Ramos (cell line): ENCODE results near the gene IFT52.
"Not testable (repeated sequence)": the region's sequence is repeated elsewhere in the genome, so short reads cannot be mapped to it uniquely, and the experiment has no call there.

Experiments
- in situ Hi-C: fragments of 300-500 bp; cut with MboI; formaldehyde crosslinking; loops from one replicate; pipeline ENCODE4 v1.14.3; 2022; ENCODE audit warnings: low sequenced_read_pairs; ENCODE audit not compliant: unreplicated experiment

The IFT52 gene

GRCh38 chr20:43607278-43607677 is 16.5 kb downstream of the IFT52 start:
- in situ Hi-C loops = not testable (repeated sequence)

DNA sequence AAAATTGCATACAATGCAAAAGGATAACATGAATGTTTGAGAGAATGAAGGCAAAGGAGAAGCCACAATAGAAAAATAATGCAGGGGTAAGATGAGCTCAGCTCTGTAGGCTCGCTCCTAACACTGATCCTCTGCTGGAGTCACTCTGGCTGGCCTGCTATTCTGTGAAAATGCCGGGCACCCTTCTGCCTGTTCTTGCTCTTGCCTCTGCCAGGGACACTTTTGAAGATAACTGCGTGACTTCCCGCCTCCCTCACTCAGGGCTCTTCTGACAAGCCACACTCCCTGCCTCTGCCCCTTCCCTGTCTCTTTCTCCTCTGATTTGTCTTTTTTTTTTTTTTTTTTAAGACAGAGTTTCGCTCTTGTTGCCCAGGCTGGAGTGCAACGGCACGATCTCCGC is 40.9 kb downstream of the IFT52 start:
- in situ Hi-C loops = no loop called here

DNA sequence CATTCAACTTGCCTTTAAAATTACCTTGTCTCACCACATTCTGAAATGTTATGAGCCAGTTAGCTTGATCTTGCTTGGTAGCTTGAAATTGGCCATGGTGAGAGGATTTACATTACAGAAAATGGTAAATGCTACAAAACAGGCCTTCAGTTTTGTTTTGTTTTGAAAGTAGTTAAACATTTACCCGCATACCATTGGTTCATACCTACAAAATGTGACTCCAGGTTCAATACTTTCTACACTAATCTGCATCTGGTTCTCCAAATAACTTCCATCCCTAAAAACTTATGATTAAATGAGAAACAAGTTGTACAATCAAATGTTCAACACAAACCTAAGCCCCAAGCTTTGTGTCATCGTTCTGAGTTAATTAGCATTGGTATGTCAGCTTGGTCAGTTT is 45.7 kb downstream of the IFT52 start:
- in situ Hi-C loops = no loop called here

DNA sequence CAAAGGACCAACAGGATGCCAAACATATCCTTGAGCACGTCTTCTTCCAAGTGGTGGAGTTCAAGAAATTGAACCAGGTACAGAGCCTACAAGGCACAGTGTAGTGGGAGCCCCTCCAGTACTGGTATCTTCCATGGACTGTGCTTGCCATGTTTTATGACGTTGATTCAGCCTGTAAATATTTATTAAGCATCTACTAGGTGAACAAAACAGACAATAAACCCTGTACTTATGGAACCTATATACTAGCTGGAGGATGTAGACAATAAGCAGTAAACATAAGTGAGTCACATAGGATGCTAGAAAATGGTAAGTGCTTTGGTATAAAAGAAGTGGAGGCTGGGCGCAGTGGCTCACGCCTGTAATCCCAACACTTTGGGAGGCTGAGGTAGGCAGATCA is 51.8 kb downstream of the IFT52 start:
- in situ Hi-C loops = no loop called here

DNA sequence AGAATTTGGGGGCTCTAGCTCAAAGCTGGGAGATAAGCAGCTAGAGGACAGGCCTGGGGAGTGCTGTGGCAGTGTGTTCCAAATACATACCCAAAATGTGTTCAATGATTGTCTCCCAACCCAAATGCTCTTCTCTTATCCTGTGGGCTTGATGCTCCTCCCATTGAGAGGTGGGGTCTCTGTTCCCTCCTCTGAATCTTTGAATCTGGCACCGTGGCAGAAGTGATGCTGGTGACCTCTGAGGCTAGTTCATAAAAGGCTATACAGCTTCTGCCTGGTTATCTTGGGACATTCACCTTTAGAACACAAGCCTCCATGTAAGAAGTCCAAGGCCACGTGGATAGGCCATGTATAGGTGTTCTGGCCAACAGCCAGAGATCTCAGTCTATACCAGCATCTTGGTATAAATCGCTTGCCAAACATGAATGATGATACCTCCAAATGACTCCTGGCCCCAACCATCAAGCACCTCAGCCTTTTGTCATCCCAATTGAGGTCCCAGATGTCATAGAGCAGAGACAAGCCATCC is 60.3 kb downstream of the IFT52 start:
- in situ Hi-C loops = no loop called here

DNA sequence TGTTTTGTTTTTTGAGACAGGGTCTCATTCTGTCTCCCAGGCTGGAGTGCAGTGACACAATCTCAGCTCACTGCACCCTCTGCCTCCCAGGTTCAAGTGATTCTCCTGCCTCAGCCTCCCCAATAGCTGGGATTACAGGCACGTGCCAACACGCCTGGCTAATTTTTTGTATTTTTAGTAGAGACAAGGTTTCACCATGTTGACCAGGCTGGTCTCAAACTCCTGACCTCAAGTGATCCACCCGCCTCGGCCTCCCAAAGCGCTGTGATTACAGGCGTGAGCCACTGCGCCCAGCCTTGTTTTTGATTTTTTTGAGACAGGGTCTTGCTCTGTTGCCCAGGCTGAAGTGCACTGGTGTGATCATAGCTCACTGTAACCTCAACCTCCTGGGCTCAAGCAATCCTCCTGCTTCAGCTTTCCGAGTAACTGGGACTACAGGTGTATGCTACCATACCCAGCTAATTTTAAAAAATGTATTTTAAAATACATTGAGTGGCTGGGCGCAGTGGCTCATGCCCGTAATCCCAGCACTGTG is 61.0 kb downstream of the IFT52 start:
- in situ Hi-C loops = not testable (repeated sequence)

- in situ Hi-C loops = no loop called here
Measured at GRCh38 chr20:43653966-43654365, 63.2 kb downstream of the IFT52 start.

DNA sequence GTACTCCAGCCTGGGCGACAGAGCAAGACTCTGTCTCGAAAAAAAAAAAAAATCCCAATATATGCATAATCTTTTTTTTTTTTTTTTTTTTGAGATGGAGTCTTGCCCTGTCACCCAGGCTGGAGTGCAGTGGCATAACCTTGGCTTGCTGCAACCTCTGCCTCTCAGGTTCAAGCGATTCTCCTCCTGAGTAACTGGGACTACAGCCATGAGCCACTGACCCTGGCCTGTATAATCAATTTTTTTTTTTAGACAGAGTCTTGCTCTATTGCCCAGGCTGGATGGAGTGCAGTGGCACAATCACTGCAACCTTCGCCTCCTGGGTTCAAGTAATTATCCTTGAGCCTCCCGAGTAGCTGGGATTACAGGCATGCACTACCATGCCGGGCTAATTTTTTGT is 64.4 kb downstream of the IFT52 start:
- in situ Hi-C loops = not testable (repeated sequence)

- in situ Hi-C loops = no loop called here
Measured at GRCh38 chr20:43655937-43656336, 65.2 kb downstream of the IFT52 start.

- in situ Hi-C loops = no loop called here
Measured at GRCh38 chr20:43658069-43658722, 67.5 kb downstream of the IFT52 start.

DNA sequence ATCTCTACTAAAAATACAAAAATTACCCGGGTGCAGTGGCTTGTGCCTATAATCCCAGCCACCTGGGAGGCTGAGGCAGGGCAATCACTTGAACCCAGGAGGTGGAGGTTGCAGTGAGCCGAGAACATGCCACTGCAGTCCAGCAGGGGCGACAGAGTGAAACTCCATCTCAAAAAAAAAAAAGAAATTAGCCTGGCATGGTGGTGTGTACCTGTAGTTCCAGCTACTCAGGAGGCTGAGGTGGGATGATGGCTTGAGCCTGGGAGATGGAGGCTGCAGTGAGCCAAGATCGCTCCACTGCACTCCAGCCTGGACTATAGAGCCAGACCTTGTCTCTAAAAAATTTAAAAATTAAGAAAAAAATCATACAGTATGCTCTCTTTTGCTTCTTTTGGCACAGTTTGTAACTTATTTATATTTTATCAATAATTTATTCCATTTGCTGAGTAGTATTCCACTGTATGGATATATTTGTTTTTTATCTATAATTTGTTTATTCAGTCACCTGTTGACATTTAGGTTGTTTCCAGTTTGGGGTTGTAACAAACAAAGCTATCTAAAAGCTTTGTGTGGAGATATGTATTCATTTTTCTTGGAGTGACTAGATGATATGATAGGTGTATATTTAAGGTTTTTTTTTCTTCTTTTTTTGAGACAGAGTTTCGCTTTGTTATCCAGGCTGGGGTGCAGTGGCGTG is 68.1 kb downstream of the IFT52 start:
- in situ Hi-C loops = no loop called here

DNA sequence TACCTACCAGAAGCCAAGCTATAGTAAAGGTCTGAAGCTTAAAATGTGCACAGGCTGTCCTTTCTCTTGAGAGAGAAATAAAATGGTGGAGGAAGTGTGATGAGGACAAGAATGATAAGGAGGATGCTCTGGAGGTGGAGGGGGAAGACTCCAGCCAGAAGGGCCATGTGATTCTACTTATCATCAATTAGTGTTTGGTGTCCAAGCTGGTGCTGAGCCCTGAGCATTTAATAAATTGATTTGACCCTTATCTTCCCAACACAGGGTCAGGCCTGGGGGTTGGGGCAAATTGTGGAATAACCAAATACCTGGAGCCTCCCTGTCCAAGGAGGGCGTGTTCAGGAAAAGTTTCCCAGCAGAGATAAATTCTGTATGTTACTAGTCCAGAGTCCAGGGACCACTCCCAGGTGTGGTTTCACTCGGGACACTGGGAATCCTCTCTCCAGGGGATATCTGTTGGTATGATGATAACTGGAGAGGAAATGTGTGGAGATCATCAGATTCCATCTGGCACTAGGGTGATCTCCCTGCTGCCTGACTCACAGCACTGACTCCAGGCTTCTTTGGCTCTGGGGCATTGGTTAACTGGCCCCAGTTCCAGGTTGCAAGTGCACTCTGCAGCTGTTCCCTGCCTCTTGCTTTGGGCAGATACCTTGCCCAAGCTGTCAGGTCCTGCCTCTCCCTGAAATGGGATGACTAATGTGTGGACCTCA is 72.4 kb downstream of the IFT52 start:
- in situ Hi-C loops = no loop called here

DNA sequence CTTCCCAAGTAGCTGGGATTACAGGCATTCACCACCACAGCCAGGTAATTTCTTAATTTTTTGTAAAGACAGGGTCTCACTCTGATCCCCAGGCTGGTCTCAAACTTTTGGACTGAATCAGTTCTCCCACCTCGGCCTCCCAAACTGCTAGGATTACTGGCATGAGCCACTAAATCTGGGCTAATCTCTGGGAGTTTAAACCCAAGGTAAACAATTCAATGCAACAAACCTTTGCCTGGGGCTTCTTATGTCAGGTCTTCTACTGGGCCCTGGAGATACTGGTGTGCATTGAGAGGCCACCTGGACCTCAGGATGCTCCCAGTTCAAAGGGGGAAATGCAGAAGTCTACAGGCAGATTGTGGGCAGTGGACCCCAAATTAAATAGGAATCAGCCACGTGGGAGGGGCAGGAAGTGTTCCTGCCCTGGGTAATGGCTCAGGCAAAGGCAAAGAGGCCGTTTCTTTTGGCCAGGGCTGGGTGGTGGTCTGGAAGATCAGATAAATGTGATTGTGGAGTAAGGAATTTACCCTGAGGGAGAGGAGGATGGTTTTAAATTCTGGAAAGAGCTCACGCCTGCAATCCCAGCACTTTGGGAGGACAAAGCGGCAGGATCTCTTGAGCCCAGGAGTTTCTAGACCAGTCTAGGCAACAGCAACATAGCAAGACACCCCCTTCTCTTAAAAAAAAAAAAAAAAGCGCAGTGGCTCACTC is 74.9 kb downstream of the IFT52 start:
- in situ Hi-C loops = no loop called here

DNA sequence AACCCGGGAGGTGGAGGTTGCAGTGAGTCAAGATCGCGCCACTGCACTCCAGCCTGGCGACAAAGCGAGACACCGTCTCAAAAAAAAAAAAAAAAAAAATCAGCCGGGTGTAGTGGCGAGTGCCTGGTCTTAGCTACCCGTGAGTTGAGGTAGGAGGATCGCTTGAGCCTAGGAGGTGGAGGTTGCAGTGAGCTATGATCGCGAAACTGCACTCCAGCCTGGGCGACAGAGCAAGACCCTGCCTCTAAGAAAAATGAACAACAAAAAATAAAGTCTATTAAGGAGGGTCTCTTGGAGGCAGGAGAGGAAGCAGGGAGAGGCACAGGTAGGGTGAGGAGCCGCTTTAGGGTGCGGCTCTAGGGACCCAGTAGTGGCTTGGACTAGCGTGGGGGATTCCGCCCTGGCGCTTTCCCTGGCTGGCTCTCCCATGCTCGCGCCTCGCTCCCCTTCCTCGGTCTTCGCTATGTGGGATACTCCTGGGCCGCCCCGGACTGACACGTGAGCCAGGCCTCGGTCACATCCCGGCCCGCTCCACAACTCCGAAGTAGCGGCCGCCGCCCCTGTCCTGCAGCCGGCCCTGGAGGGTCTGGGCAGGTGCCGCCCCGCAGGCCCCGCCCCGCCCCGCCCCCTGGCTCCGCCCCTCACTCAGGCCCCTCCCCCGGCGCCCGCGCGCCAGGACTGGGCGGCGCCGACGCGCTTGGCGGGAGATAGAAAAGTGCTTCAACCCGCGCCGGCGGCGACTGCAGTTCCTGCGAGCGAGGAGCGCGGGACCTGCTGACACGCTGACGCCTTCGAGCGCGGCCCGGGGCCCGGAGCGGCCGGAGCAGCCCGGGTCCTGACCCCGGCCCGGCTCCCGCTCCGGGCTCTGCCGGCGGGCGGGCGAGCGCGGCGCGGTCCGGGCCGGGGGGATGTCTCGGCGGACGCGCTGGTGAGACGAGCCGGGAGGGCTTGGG is 75.9 kb downstream of the IFT52 start, which contains the start of gene MYBL2:
Gene MYBL2 (plus strand): TSS at position 739 of the 953 bp plus-strand sequence. CDS start 170 bp downstream, at position 909.
- in situ Hi-C loops = no loop called here

DNA sequence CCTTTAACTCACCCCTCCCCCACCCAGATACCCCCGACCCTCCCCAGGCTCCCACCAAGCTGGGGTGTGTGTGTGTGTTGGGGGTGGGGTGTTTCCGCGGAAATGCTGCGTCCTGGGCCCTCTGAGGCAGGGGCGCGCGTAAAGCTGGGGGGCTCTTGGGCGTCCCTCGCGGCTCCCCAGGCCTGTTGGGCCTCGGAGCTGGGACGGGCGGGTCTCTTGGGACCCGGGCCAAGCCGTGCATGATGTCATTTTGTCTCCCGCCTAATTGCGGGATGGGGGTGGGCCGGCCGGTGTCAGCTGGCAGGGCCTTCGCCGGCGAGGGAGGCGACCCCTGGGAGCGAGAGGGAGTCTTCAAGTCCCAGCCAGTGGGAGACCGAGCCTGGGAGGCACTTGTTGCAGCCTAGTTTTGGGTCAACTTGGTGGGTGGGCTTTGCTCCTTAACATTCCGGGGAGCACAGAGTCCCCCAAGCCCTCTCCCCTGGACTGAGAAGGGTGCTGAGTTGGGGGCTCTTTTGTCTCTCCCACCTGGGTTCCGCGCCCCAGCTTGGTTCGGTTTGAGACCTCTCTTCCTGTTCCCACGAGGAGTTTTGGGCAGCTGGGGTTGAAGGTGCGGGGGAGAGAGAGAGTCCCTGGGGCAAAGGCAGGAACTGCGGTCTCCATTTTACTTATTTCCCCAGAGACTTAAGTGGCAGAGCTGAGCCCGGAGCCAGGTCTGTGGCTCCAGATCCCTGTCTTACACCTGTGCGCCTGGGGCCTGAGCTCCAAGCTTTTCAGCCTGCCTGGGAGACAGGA is 76.8 kb downstream of the IFT52 start:
- in situ Hi-C loops = no loop called here

GRCh38 chr20:43669332-43669731 is 78.6 kb downstream of the IFT52 start:
- in situ Hi-C loops = no loop called here

DNA sequence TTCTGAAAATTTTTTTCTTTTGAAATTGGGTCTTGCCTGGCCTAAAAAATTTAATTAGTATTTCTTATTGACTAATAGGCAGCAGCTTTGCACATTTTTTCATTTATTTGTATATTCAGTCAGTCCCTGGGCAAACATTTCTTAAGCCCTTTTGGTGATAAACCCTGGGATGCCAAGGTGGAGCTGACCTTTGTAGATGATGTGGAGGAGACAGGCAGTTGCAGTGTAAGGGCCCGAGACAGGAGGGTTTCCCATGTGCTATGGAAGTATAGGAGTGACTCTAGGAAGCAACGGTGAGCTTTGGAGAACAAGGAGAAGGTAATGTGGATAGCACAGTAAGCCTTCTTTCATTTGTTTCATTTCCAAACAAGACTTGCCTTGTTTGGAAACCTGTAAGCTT is 79.7 kb downstream of the IFT52 start:
- in situ Hi-C loops = no loop called here

DNA sequence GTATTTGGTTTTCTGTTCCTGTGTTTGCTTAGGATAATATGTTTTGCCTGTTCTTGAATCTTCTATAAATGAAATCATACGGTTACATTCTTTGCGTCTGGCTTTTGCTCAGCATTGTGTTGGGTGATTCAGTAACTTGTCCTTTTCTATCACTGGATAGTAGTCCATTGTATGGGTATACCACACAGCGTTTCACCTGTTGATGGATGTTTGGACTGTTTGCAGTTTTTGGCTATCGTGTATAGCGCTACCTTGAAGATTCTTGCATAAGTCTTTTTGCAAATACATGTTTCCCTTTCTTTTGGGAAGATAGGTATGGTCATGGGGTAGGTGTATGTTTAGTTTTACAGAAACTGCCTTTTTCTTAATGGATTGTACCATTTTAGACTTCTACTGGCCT is 85.6 kb downstream of the IFT52 start:
- in situ Hi-C loops = no loop called here
